GM18508 (cell line): ENCODE data around the gene SLC26A1.

ENCODE experiments used
- ATAC-seq: cut with Tn5 transposase; IDR thresholded peaks from one replicate; pipeline ENCODE4 v1.9.1; 2021; ENCODE audit warnings: moderate number of reproducible peaks; ENCODE audit not compliant: insufficient read depth, unreplicated experiment

The SLC26A1 gene

DNA sequence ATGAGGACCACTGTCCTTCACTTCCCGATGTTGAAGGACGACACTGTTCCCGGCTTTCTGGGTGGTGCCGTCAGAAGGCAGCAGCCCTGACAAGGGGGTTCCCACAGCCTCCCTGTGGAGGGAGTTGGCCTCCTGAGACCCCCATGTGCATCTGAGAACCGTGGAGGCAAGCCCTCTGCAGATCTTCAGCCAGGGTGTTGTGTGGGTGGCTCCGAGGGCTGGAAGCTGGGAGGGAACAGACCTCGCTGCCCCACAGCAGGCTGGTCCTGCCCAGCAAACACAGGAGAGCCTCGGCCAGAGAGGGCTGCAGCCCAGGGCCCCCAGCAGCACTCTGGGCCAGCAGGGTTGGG, 36.0 kb downstream of the SLC26A1 start:
- no peak for ATAC-seq

DNA sequence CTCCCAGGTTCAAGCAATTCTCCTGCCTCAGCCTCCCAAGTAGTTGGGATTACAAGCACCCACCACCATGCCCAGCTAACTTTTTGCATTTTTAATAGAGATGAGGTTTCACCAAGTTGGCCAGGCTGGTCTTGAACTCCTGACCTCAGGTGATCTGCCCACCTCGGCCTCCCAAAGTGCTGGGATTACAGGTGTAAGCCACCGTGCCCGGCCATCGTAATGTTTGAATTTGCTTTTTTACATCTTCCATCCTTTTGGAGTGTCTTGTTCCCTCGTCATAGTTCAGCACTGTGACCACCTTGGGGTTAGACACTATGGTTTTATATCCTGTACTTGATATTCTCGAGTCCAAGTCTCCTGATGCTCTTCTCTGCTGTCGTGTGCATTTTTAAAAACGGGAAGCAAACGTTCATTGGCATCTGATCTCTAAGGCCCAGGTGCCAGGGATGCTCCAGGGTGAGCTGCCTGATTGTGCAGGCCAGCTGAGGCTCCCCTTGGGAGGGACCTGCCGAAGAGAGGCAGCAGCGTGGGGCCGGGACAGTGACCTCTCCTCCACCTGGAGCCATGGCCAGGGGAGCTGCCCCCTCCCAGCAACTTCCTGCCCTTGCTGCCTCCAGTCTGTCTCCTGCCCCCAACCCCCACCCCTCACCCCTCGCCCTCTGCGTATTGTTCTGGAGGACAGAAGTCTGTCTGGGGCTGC, 36.5 kb downstream of the SLC26A1 start:
- no peak for ATAC-seq

DNA sequence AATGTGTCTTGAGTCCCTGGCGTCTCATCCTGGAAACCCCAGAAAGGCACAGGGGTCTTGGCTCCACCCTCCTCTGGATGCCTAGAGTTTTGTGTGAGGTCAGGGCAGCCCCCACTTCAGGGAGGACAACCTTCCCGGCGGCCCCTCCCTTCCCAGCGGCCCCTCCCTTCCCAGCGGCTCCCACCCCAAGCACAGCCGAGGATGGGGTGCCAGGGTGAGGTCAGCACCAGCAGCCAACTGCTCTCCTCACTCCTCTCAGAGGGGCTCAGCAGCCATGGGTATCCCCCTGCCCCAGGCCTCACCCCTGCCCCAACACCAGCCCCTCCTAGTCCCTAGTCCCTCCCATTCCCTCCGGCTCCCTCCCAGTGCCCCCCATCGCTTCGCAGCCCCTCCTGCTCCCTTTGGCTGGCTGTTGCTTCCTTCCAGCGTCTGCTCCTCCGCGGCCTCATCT, 37.2 kb downstream of the SLC26A1 start:
- no peak for ATAC-seq

DNA sequence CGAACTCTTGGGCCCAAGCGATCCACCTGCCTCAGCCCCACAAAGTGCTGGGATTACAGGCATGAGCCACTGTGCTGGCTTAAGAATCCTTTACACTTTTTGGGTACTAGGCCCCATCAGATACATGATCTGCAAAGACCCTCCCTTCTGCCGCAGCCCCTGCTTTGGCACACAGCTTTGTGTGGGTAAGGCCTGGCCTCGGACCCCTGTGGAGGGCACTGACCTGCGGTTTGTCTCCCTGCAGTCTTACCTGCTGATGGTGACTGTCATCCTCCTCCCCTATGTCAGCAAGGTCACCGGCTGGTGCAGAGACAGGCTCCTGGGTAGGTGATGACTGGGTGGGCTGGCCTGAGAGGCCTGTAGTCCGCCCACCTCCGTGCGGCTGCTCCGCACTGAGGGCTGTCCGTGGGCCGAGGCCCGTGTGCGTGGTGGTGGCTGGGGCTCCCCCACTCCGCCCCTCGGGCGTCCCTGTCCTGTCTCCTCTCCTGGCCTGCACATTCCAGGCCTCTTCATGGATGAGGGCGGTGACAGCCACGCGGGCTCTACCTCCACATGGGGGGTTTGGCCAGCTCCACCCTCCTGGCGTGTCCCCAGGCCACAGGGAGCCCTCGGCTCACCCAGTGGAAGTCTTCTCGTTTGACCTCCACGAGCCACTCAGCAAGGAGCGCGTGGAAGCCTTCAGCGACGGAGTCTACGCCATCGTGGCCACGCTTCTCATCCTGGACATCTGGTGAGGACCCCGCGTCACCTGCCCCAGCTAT, 37.9 kb downstream of the SLC26A1 start:
- no peak for ATAC-seq

DNA sequence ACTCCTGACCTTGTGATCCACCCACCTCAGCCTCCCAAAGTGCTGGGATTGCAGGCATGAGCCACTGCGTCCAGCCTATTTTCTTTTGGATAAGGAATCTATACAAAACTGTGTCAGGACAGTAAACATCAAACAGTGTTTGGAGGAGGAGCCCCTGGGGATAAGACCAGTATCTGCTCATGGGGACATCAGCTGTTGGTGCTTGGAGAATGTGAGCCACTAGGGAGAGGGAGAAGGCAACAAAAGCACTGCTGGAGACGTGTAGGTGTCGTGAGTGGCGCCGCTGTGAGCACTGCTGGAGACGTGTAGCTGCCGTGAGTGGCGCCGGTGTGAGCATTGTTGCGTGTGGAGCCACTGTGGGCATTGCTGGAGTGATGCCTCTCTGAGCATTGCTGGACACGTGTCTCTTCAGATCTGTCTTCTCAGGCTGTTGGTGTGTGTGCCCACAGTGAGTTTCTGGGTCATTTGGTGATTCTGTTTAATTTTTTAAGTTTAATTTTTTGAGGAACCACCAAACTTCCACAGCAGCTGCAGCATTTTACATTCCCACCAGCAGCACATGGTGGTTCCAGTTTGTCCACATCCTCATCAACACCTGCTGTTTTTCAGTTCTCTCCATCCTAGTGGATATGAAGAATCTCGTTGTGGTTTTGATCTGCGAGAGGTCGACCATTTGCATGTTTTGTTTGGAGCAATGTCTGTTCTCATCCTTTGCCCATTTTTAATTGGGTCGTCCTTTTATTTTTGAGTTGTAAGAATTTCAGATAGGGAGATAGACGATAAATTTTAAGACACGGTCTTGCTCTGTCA, 38.8 kb downstream of the SLC26A1 start:
- ATAC-seq, result no peak

DNA sequence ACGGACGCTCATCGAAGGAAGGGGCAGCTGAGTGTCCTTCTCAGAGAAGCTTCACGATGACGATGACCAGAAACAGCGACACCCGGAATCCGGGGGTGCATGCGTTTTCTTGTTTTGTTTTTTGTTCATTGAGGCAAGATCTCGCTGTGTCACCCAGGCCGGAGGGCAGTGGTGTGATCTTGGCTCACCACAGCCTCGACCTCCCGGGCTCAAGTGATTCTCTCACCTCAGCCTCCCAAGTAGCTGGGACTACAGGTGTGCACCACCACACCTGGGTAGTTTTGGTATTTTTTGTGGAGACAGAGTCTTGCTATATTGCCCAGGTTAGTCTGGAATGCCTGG, 39.7 kb downstream of the SLC26A1 start:
- ATAC-seq, result no peak

DNA sequence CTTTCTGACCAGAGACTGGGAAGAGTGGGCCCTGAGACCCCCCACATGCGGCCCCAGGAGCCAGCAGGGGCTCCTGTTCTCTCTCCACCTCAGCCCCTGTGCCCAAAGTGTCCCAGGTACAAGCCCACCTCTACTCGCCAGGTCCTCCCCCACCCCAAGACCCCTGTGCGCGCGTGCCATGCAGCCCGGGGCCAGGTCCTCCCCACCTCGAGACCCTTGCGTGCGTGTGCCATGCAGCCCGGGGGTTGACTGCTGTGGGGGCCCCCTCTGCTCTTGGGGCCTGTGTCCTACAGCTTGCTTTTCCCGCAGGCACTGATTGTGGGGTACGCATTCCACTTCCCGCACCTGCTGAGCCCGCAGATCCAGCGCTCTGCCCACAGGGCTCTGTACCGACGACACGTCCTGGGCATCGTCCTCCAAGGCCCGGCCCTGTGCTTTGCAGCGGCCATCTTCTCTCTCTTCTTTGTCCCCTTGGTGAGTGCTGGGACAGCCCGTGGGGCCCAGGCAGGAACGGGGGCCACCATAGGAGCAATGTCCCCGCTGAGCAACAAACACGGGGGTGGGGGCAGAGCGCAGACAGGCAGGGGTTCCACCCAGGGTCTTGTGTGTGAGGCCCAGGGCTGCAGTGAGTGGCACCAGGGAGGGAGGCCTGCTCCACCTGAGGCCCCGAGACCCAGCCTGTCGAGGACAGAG, 40.2 kb downstream of the SLC26A1 start:
- no peak for ATAC-seq

DNA sequence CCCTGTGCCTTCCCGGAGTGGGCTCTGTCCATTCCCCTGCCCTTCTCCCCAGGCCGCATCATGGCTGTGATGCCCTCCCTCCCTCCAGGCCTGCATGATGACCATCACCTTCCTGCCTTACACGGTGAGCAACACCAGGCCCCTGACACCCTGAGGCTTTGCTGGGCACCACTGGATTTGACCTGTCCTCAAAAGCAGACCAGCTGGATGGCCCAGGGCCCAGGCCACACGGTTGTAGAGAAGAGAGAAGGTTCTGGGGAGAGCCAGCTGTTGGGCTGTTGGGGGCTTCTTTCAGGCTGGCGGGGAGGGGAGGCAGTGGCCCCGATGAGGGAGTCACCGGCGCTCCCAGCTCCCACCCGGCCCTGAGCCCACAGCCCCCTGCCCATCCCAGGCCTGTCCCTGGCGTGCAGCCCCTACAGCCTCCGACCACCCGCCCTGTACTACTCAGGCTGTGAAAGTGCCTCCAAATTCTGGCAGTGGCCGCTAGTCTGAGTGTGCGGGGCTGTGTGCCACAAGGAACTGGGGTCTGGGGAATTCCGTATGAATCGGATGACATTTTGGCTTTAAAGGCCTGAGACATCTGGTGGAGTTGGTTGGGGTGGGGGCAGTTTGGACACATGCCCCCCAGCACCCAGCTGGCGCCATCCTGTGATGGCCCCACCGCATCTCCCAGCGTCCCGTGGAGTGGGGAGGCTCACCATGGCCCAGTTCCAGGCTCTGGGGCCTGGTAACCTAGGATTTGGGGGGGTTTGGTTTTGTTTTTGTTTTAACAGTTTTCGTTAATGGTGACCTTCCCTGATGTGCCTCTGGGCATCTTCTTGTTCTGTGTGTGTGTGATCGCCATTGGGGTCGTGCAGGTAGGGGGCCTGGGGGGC, 41.4 kb downstream of the SLC26A1 start:
- ATAC-seq, result no peak

DNA sequence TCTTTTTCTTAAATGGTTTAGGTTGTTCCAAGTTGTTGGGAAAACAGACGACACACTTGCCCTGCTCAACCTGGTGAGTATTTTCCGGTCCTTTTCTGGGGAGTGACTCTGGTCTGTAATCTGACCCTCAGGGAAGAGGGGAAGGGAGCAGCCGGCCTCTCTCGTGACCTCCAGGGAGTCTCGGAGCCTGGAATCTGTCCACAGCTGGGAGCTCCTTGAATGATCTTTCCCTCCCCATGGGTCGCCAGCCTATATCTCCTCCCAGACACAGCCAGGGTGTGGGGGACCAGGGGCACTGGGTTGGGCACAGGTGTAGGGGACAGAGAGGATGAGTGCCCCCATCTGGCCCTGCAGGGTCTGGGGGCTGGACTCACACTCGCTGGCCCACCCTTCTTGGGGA, 42.0 kb downstream of the SLC26A1 start:
- ATAC-seq, result no peak

DNA sequence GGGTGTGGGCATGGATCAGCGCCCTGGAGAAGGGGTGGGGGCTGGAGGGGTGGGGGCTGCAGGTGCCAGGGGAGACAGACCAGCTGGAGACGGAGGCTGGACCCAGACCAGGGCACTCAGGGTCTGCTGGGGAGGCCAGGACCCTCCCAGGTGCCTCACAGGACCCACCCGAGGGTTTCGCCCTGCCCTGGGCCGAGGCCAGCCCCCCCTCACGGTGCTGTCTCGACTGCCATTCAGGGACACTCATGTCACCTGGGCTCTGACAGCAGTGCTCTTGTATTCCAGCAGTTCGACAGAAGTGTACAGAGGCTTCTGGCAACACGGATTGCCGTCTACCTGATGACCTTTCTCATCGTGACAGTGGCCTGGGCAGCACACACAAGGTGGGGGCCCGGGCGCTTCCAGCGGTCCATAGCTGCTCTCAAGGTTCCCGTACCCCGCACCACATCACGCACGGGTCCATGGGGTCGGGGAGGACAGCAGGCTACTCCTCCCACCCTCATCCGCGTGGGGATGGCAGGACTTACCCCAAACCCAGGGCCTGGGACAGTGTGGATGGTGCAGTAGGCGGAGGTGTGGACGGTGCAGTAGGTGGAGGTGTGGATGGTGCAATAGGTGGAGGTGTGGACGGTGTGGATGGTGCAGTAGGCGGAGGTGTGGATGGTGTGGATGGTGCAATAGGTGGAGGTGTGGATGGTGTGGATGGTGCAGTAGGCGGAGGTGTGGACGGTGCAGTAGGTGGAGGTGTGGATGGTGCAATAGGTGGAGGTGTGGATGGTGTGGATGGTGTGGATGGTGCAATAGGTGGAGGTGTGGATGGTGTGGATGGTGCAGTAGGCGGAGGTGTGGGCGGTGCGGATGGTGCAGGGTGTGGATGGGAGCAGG, 42.8 kb downstream of the SLC26A1 start:
- no peak for ATAC-seq

DNA sequence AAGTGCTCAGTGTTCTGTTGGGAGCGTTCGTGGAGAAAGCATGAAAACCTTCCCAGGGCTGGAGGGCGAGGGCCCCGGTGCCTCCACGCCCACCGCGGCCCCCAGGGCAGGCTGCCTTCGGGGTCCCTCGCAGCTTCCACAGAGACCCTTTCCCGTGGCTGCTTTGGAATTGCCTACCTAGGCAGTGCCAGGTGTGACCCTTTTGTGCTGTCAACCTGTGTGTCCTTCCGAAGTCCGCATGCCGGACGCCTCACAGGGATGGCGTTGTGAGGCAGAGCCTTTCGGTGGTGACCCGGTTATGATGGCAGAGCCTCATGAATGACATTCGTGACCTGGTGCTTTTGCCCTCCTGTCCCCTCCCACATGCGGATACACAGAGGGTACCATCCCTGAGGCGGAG, 43.5 kb downstream of the SLC26A1 start:
- ATAC-seq, result no peak

DNA sequence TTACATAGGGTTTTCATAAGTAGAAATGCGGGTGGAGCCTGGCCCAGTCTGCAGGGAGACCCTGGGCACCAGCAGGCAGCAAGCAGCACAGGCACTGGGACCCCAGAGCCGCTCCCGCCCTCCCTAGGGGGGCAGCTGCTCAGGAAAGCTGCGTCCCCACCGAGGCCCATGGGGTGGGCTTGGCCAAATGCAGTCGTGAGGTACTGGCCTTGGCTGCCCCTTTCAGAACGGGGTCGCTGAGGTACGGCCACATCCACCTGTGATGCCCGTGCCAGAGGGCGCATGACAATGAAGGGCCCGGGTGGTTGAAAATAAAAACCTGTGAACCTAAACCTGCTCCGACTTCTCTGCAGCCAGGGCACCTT, 44.3 kb downstream of the SLC26A1 start:
- ATAC-seq, result no peak

DNA sequence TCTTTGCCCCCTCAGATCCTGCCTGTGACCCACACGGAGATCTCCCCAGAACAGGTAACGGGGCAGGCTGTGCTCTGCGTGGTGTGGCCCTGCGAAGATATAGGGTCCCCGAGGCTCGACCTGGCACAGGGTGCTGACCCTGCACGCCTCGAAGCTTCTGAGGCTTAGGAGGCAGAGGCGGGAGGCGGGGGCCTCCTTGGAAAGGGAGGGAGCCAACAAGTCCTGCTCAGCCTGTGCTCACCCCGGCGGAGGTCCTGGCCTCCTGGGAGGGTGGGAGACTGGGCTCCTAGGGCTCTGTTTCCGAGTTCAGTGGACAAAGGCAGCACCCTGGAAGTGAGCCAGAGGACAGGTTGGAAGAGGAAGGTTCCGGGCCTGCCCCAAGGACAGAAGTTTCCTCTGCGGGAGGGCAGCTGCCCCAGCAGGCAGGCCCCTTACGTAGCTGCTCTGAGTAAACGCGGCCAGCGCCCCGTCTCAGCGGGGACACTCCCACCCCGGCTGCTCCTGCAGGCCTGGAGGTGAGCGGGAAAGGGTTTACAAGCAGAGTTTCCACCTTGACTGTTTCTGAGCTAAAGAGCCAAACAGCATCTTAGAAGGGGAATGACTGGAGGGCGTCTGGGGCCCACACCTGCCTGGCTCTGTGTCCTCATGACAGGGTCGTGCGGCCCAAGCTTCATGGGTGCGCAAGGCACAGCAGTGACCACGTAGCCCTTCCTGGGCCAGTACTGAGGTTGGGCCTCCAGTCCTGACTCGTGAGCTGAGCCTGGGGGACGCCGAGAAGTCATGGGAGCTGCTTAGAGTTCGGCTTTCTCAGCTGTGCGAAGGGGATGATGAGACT, 44.9 kb downstream of the SLC26A1 start:
- ATAC-seq, result no peak

DNA sequence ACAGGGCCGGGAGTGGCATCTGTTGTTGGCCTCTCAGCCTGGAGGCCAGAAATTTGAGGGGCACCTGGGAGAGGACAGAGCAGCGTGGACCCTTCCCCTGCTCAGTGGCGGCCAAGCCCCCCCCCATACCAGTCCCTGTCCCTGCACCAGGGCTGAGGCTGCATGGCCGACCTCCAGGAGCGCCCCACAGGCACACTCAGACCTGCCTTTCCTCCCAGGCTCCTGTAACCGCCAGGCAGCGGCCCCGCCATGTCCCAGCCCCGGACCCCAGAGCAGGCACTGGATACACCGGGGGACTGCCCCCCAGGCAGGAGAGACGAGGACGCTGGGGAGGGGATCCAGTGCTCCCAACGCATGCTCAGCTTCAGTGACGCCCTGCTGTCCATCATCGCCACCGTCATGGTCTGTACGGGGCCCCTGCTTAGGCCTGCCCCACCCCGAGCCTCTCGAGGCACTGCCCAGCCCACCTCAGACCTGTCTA, 45.7 kb downstream of the SLC26A1 start:
- no peak for ATAC-seq

DNA sequence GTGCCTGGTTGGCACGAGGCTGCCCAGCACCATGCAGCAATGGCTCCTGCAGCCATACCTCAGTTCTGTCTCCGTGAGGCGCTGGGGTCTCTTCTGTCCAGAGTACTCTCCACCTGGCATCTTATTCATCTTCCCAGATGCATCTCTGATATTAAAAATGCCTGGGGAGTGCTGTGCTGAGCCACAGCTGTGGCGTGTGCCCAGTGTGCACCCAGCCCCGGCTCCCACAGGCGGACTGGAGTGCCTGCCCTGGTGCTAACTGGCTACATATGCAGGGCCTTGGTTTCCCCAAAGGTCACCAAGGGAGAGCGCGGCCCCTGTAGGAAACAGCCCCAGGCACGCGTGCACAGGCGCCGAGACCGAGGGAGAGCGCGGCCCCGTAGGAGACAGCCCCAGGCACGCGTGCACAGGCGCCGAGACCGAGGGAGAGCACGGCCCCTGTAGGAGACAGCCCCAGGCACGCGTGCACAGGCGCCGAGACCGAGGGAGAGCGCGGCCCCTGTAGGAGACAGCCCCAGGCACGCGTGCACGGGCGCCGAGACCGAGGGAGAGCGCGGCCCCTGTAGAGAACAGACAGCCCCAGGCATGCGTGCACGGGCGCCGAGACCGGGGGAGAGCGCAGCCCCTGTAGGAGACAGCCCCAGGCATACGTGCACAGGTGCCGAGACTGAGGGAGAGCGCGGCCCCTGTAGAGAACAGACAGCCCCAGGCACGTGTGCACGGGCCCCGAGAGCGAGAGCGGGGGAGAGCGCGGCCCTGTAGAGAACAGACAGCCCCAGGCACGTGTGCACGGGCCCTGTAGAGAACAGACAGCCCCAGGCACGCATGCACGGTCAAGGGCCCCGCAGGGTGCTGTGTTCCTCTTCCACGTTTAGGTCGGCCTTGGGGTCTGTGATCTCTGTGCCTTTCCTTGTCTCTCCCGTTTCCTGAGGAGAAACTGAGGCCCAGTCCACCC, 46.4 kb downstream of the SLC26A1 start:
- no peak for ATAC-seq

DNA sequence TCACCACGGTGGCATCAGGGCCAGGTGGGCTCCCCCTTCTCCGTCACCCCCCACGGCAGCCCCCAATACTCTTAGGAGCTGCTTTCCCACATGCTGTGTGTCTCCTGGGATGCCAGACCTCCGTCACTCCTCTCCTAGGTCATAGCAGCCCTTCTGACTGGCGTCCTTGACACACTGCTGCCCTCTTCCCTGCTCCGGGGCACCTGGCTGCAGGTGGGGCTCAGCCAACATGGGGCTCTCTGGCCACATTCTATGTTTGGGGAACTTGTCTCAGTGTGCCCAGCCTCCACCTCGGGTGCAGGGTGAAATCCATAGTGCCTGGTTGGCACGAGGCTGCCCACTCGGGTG, 47.1 kb downstream of the SLC26A1 start:
- no peak for ATAC-seq
